ENCODE measurements around the gene PTGDR2. TPM values are rescaled to one million over a fixed set of nuclear protein-coding genes. Genes with fewer than 3 reads are reported as not detected.

The PTGDR2 gene
- total RNA-seq, 1 experiment from 2014 or later, result 0.12 TPM

- H3K27ac ChIP-seq (ENCODE audit: low read depth, low read length), result no peak overlapping the region
- intact Hi-C loops (cut with micrococcal nuclease), result no loop called here
- no peaks in the 10 kb centered on the region for H3K4me1 ChIP-seq (ENCODE audit: control insufficient read depth in 1 of 2, insufficient read depth in 2 of 2, low read length in 2 of 2)
- no peak for TF ChIP-seq CEBPB (IDR thresholded peaks at IDR 0.05; ENCODE audit: low read depth)
- TF ChIP-seq ZBTB33 (IDR thresholded peaks at IDR 0.05; ENCODE audit: extremely low read depth, insufficient replicate concordance, low read length), result no peak
- TF ChIP-seq ATF3 (IDR thresholded peaks at IDR 0.05), result no peak
- no peak for TF ChIP-seq EGR1 (IDR thresholded peaks at IDR 0.05; ENCODE audit: low read depth)
- TF ChIP-seq POLR2AphosphoS5 (IDR thresholded peaks at IDR 0.05; ENCODE audit: low read depth, low read length), result no peak
- no peak for TF ChIP-seq ELF1 (IDR thresholded peaks at IDR 0.05; ENCODE audit: borderline replicate concordance, low read depth)
- TF ChIP-seq CBX3 (IDR thresholded peaks at IDR 0.05; ENCODE audit: low read depth), result no peak
- CTCF ChIA-PET, result no interaction called here
- H3K4me2 ChIP-seq (ENCODE audit: low read length), result no peak overlapping the region
- no peaks in the 10 kb centered on the region for H3K36me3 ChIP-seq (ENCODE audit: control insufficient read depth in 1 of 2, insufficient read depth in 2 of 2, low read length in 2 of 2)
- POLR2A ChIA-PET, result no interaction called here
- DNase-seq (ENCODE audit: low read depth, low spot score), result no peak
- no peak overlapping the region for H2AFZ ChIP-seq (ENCODE audit: low read depth, low read length, poor library complexity, severe bottlenecking)
- H4K20me1 ChIP-seq (ENCODE audit: insufficient read depth), result no peaks in the 10 kb centered on the region
- no peak overlapping the region for H3K9ac ChIP-seq (ENCODE audit: low read length)
- BruUV-seq (replicated peaks), result no TSS peak
- no peak for ATAC-seq
- no peaks in the 10 kb centered on the region for H3K9me2 ChIP-seq (ENCODE audit: insufficient read depth)
- no peak overlapping the region for H3K4me3 ChIP-seq (replicated peaks in 1 of 2; ENCODE audit: low read depth in 1 of 2, low read length in 2 of 2)
- RAD21 ChIA-PET (ENCODE audit: low non-redundant PET in 1 of 2, low total read pairs in 2 of 2, uncharacterized antibody in 2 of 2, unreplicated experiment in 2 of 2), result no interaction called here
- H3K27me3 ChIP-seq (ENCODE audit: insufficient read depth, low read length), result peaks cover 13% of the 10 kb centered on the region
- H3K9me3 ChIP-seq (ENCODE audit: control insufficient read depth in 1 of 2, insufficient read depth in 1 of 2, low read depth in 1 of 2, low read length in 2 of 2), result no peaks in the 10 kb centered on the region
- no peaks in the 10 kb centered on the region for H3K79me2 ChIP-seq (ENCODE audit: insufficient read depth, low read length)
Observed at GRCh38 chr11:60803273-60803936, 52.3 kb downstream of the PTGDR2 start.

GRCh38 chr11:60801194-60801593 lies 54.6 kb downstream of the PTGDR2 start:
- no TSS peak for BruUV-seq (replicated peaks)
- intact Hi-C loops (cut with micrococcal nuclease), result no loop called here
- H3K4me2 ChIP-seq (ENCODE audit: low read length), result no peak overlapping the region
- DNase-seq (ENCODE audit: low read depth, low spot score), result no peak
- TF ChIP-seq POLR2AphosphoS5 (IDR thresholded peaks at IDR 0.05; ENCODE audit: low read depth, low read length) (no peak), SIN3A (IDR thresholded peaks at IDR 0.05; ENCODE audit: low read depth) (no peak), EZH2phosphoT487 (IDR thresholded peaks at IDR 0.05; ENCODE audit: borderline replicate concordance) (no peak), SP1 (IDR thresholded peaks at IDR 0.05; ENCODE audit: low read depth) (no peak), RAD21 (IDR thresholded peaks at IDR 0.05; ENCODE audit: low read depth) (no peak), CBX3 (IDR thresholded peaks at IDR 0.05; ENCODE audit: low read depth) (no peak), EGR1 (IDR thresholded peaks at IDR 0.05; ENCODE audit: low read depth) (no peak), CTCF (IDR thresholded peaks at IDR 0.05 in 2 of 3, conservative IDR thresholded peaks at IDR 0.05 in 1 of 3; ENCODE audit: borderline replicate concordance in 1 of 3, insufficient read depth in 1 of 3, low read depth in 2 of 3, low read length in 2 of 3) (no peak), ELF1 (IDR thresholded peaks at IDR 0.05; ENCODE audit: borderline replicate concordance, low read depth) (no peak), YY1 (IDR thresholded peaks at IDR 0.05; ENCODE audit: extremely low read depth, insufficient replicate concordance, low read depth, low read length) (no peak), EZH2 (IDR thresholded peaks at IDR 0.05) (no peak), POLR2A (IDR thresholded peaks at IDR 0.05; ENCODE audit: borderline replicate concordance, extremely low read depth, insufficient read depth, insufficient read length) (no peak)
- CTCF ChIA-PET, result no interaction called here
- H3K4me1 ChIP-seq (ENCODE audit: control insufficient read depth in 1 of 2, insufficient read depth in 2 of 2, low read length in 2 of 2), result no peaks in the 10 kb centered on the region
- H4K20me1 ChIP-seq (ENCODE audit: insufficient read depth), result no peaks in the 10 kb centered on the region
- H3K36me3 ChIP-seq (ENCODE audit: control insufficient read depth in 1 of 2, insufficient read depth in 2 of 2, low read length in 2 of 2), result no peaks in the 10 kb centered on the region
- no peak overlapping the region for H2AFZ ChIP-seq (ENCODE audit: low read depth, low read length, poor library complexity, severe bottlenecking)
- no peaks in the 10 kb centered on the region for H3K79me2 ChIP-seq (ENCODE audit: insufficient read depth, low read length)
- POLR2A ChIA-PET, result no interaction called here
- peaks cover 13% of the 10 kb centered on the region for H3K27me3 ChIP-seq (ENCODE audit: insufficient read depth, low read length)
- no peak overlapping the region for H3K27ac ChIP-seq (ENCODE audit: low read depth, low read length)
- ATAC-seq, result peak; percentile 63; the same call in 1 of the 2 replicates
- RAD21 ChIA-PET (ENCODE audit: low non-redundant PET in 1 of 2, low total read pairs in 2 of 2, uncharacterized antibody in 2 of 2, unreplicated experiment in 2 of 2), result no interaction called here
- H3K9ac ChIP-seq (ENCODE audit: low read length), result no peak overlapping the region
- no peaks in the 10 kb centered on the region for H3K9me3 ChIP-seq (ENCODE audit: control insufficient read depth in 1 of 2, insufficient read depth in 1 of 2, low read depth in 1 of 2, low read length in 2 of 2)
- no peak overlapping the region for H3K4me3 ChIP-seq (replicated peaks in 1 of 2; ENCODE audit: low read depth in 1 of 2, low read length in 2 of 2)
- H3K9me2 ChIP-seq (ENCODE audit: insufficient read depth), result no peaks in the 10 kb centered on the region

Measured in HCT116 (cell line).